Airway epithelial cell (primary cell): ENCODE results near the gene OR52E6. TPM values are rescaled to one million over a fixed set of nuclear protein-coding genes. Genes with fewer than 3 reads are reported as not detected.

Experiments
- total RNA-seq: library from RNA; depleted of rRNA; stranded (reverse); fragments of >200 nt; gene quantifications from 2 replicates; pipeline ENCODE4 v1.2.3, GENCODE V29; 2015

Gene OR52E6
- not detected in 2 replicates for total RNA-seq

DNA sequence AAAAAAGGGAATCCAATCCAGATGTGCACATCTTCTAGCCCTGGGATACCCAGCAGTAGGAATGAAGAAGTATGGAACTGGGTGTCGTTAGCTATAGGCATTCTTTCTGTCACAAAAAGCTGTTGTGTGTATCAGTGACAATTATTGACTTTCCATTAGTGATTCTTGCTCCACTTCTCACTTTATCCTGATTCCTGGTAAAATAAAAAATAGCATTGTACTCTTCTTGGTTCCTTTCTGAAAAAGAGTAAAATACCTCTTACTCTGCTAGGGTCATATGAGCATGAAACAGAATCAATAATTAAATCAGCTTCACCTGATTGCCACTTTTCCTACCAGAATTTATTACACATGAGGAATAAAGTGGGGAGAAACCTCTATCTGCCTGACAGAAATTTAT, at the start of gene OR52E6:
Gene OR52E6 (minus strand): TSS at position 101 of the 400 bp plus-strand sequence. CDS start 0 bp downstream, at position 101.

DNA sequence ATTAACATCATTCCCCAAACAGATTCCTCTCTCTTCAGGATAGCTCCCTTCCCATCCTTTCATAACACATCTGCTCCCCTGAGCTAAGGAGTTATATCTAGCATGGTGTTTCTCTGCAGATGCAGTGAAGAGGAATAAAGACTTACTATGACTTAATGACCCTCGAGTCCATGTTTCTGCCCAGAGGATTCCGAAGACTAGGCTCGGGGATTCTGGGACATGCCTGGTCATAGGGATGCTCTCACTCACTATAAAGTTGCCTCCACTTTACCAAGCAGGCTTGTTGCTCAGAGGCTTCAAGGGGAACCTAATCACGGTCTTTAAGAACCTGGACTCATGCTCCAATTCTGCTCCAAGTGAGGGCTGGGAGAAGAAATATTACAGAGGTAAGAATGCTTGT, 38.6 kb upstream of the OR52E6 start, which contains the start of gene OR52E4:
Gene OR52E4 (plus strand): TSS at position 301 of the 400 bp plus-strand sequence. CDS start 3,664 bp downstream, outside the sequence.

DNA sequence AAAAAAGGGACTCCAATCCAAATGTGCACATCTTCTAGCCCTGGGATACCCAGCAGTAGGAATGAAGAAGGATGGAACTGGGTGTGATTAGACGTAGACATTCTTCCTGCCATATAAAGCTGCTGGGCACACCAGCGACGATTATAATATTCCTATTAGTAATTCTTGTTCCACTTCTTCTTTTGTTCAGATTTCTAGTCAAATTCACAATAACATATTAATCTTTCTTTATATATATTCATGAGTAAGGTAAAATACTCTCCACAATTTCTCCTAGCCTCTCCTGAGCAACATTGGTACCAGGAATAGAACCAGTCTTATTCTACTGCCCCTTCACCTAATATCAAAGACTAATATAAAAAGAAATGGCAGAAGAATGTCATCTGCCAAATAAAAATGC, 15.9 kb upstream of the OR52E6 start, which contains the start of gene OR52E8:
Gene OR52E8 (minus strand): TSS at position 101 of the 400 bp plus-strand sequence. CDS start 0 bp downstream, at position 101.

DNA sequence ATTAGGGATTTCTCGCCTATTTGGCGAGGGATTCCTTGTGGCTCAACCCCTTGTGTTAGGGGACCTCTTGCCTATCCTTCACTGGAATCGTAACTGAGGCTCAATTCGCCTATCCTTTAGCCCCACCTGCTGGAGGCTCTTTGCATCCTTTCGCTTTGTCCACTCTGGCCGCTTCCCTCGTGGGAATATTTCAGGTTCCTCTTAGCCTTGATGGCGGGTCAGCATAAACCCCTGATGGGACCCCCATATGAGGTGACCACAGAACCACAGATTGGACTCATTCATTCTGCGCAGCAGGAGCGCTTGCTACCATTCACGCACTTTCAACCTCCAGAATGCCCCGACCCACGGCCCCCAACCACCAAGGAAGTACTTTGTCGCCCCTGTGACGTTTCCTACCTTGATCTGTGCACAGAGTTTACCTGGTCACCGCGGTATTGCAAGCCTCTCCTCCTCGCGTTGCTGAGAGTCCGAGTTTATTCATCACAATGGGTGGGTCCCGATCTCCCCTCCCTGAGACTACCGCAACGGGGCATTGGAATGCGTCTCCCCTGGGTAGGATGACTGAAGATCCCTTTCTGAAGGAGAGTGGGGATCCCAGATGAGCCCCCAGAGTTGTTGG, 33.1 kb downstream of the OR52E6 start, which contains the start of gene OR52N2:
Gene OR52N2 (plus strand): TSS at position 425 of the 622 bp plus-strand sequence. CDS start 11,412 bp downstream, outside the sequence.

DNA sequence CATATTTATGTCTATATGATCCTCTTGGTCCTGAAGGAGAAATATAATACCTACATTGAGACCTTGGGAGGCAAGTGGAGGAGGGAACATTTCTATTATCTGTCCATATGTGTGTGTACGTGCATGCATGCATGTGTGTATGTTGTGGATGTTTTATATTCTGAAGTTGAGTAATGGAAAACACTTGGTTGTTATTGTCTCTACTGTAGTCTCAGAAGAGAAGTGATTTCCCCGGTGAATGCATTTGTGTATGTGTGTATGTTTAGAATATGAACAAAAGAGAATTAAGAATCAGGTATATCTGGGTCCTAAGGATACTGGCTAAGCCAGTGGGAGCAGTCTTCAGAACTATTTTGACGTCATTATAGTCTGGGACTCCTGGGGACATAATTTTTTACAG, 50.5 kb downstream of the OR52E6 start, which contains the start of gene OR52N1:
Gene OR52N1 (minus strand): TSS at position 101 of the 400 bp plus-strand sequence. CDS start 2,449 bp downstream, outside the sequence.

Other genes with a start within 250 kb of the OR52E6 start
- gene TRIM6, start 245.3 kb downstream of the OR52E6 start, total RNA-seq, result 4.7 and 5.5 TPM in 2 replicates
- gene TRIM34, start 216.9 kb downstream of the OR52E6 start, total RNA-seq, result 9.4 and 9.5 TPM in 2 replicates
- gene TRIM5, start 156.8 kb downstream of the OR52E6 start, total RNA-seq, result 19.5 and 26.6 TPM in 2 replicates
- gene TRIM22, start 152.1 kb downstream of the OR52E6 start, total RNA-seq, result 11.9 and 14.9 TPM in 2 replicates
- gene OR56B1, start 105.4 kb downstream of the OR52E6 start, total RNA-seq, result not detected in 2 replicates
- gene OR52N4, start 87.7 kb downstream of the OR52E6 start, total RNA-seq, result not detected in 2 replicates
- not detected in 2 replicates for gene OR52N5, start 58.5 kb downstream of the OR52E6 start, total RNA-seq
- gene OR52N1, start 50.6 kb downstream of the OR52E6 start, total RNA-seq, result not detected in 2 replicates
- gene OR52N2, start 33.0 kb downstream of the OR52E6 start, total RNA-seq, result not detected in 2 replicates
- not detected in 2 replicates for gene OR52E8, start 15.8 kb upstream of the OR52E6 start, total RNA-seq
- not detected in 2 replicates for gene OR52E4, start 38.7 kb upstream of the OR52E6 start, total RNA-seq
- gene OR52E5, start 51.3 kb upstream of the OR52E6 start, total RNA-seq, result not detected in 2 replicates
- not detected in 2 replicates for gene OR56A3, start 100.4 kb upstream of the OR52E6 start, total RNA-seq
- gene OR56A5, start 126.6 kb upstream of the OR52E6 start, total RNA-seq, result not detected in 2 replicates
- not detected in 2 replicates for gene OR52L1, start 145.1 kb upstream of the OR52E6 start, total RNA-seq
- not detected in 2 replicates for gene OR56A4, start 165.0 kb upstream of the OR52E6 start, total RNA-seq
- not detected in 2 replicates for gene OR56A1, start 188.9 kb upstream of the OR52E6 start, total RNA-seq